Measurements from ENCODE around the gene GNPTG. TPM values are rescaled to one million over a fixed set of nuclear protein-coding genes. Genes with fewer than 3 reads are reported as not detected.

GNPTG gene
- total RNA-seq, 4 donors from 2014 or later, result 20.6 to 37.5 (median 30.2) TPM

GRCh38 chr16:1318268-1318545 lies 33.5 kb upstream of the GNPTG start:
- in situ Hi-C loops (cut with MboI; ENCODE audit: low sequenced_read_pairs in 4 of 4), result no loop called here

GRCh38 chr16:1319041-1319440 lies 32.7 kb upstream of the GNPTG start:
- H3K9me3 ChIP-seq, result no peaks in the 10 kb centered on the region
- no peak for DNase-seq
- intact Hi-C loops (cut with DNase I; ENCODE audit: low total_unique reads) (no loop called here), in situ Hi-C loops (cut with MboI; ENCODE audit: low sequenced_read_pairs in 4 of 4) (no loop called here)
- H3K27me3 ChIP-seq, result no peaks in the 10 kb centered on the region
- H3K4me3 ChIP-seq, result no peak overlapping the region
- ATAC-seq, result no peak
- peaks cover 0 to 2% of the 10 kb centered on the region in 2 donors for H3K4me1 ChIP-seq
- H3K27ac ChIP-seq, result no peak overlapping the region
- H3K36me3 ChIP-seq, result peaks cover 0 to 82% of the 10 kb centered on the region in 2 donors
- TF ChIP-seq CTCF (IDR thresholded peaks at IDR 0.05 in 4 of 5, conservative IDR thresholded peaks at IDR 0.05 in 1 of 5) (no peak), POLR2A (IDR thresholded peaks at IDR 0.05) (no peak)

More at GRCh38 chr16:1318268-1318545, 33.5 kb upstream of the GNPTG start:
- no peak for TF ChIP-seq CTCF (IDR thresholded peaks at IDR 0.05 in 4 of 5, conservative IDR thresholded peaks at IDR 0.05 in 1 of 5)
- no peak for TF ChIP-seq POLR2A (IDR thresholded peaks at IDR 0.05)
- Histone ChIP-seq H3K27me3 (no peaks in the 10 kb centered on the region), H3K4me3 (no peak overlapping the region), H3K4me1 (peaks cover 0 to 9% of the 10 kb centered on the region in 2 donors), H3K36me3 (peaks cover 0 to 79% of the 10 kb centered on the region in 2 donors), H3K27ac (no peak overlapping the region), H3K9me3 (no peaks in the 10 kb centered on the region)
- intact Hi-C loops (cut with DNase I; ENCODE audit: low total_unique reads), result no loop called here
- ATAC-seq, result no peak
- no peak for DNase-seq

- ATAC-seq, result no peak
These were observed 31.6 kb upstream of the GNPTG start for GRCh38 chr16:1320097-1320496.

GRCh38 chr16:1320658-1321240 lies 31.0 kb upstream of the GNPTG start:
- TF ChIP-seq POLR2A (IDR thresholded peaks at IDR 0.05) (no peak), CTCF (IDR thresholded peaks at IDR 0.05 in 4 of 5, conservative IDR thresholded peaks at IDR 0.05 in 1 of 5) (no peak)
- no peak overlapping the region for H3K27ac ChIP-seq
- in situ Hi-C loops (cut with MboI; ENCODE audit: low sequenced_read_pairs in 4 of 4) (no loop called here), intact Hi-C loops (cut with DNase I; ENCODE audit: low total_unique reads) (no loop called here)
- ATAC-seq, result no peak
- no peaks in the 10 kb centered on the region for H3K9me3 ChIP-seq
- DNase-seq, result no peak
- H3K4me1 ChIP-seq, result no peaks in the 10 kb centered on the region
- H3K27me3 ChIP-seq, result no peaks in the 10 kb centered on the region
- peaks cover 0 to 82% of the 10 kb centered on the region in 2 donors for H3K36me3 ChIP-seq
- H3K4me3 ChIP-seq, result no peak overlapping the region

More at GRCh38 chr16:1320097-1320496, 31.6 kb upstream of the GNPTG start:
- H3K9me3 ChIP-seq, result no peaks in the 10 kb centered on the region
- TF ChIP-seq CTCF (IDR thresholded peaks at IDR 0.05 in 4 of 5, conservative IDR thresholded peaks at IDR 0.05 in 1 of 5), result no peak
- TF ChIP-seq POLR2A (IDR thresholded peaks at IDR 0.05), result no peak
- no peaks in the 10 kb centered on the region for H3K4me1 ChIP-seq
- H3K27me3 ChIP-seq, result no peaks in the 10 kb centered on the region
- peaks cover 0 to 82% of the 10 kb centered on the region in 2 donors for H3K36me3 ChIP-seq
- no peak for DNase-seq
- in situ Hi-C loops (cut with MboI; ENCODE audit: low sequenced_read_pairs in 4 of 4) (no loop called here), intact Hi-C loops (cut with DNase I; ENCODE audit: low total_unique reads) (no loop called here)
- H3K4me3 ChIP-seq, result no peak overlapping the region
- no peak overlapping the region for H3K27ac ChIP-seq

- H3K4me1 ChIP-seq, result no peaks in the 10 kb centered on the region
- no peak overlapping the region for H3K4me3 ChIP-seq
- no peaks in the 10 kb centered on the region for H3K27me3 ChIP-seq
- no peaks in the 10 kb centered on the region for H3K9me3 ChIP-seq
- peaks cover 0 to 67% of the 10 kb centered on the region in 2 donors for H3K36me3 ChIP-seq
- intact Hi-C loops (cut with DNase I; ENCODE audit: low total_unique reads), result no loop called here
- TF ChIP-seq CTCF (IDR thresholded peaks at IDR 0.05 in 4 of 5, conservative IDR thresholded peaks at IDR 0.05 in 1 of 5) (no peak), POLR2A (IDR thresholded peaks at IDR 0.05) (no peak)
- H3K27ac ChIP-seq, result no peak overlapping the region
- in situ Hi-C loops (cut with MboI; ENCODE audit: low sequenced_read_pairs in 4 of 4), result no loop called here
- ATAC-seq, result no peak
- DNase-seq, result no peak
These were observed 29.3 kb upstream of the GNPTG start for GRCh38 chr16:1322407-1322806.

All from gastrocnemius medialis (tissue), 4 donors.